Nephron progenitor cell (in vitro differentiated cells): ENCODE results near the gene KLB.

Experiments used
- DNase-seq: peaks from one replicate; pipeline ENCODE4 v3.0.0; 2021
- H3K27ac Mint-ChIP-seq: 2 replicates; pipeline ENCODE4 v1.8.0; 2021; ENCODE audit warnings: mild to moderate bottlenecking, moderate library complexity, mixed read lengths
- H3K27me3 Mint-ChIP-seq: 2 replicates; pipeline ENCODE4 v1.8.0; 2021; ENCODE audit warnings: mild to moderate bottlenecking, low read depth, mixed read lengths; ENCODE audit not compliant: poor library complexity
- H3K36me3 Mint-ChIP-seq: 2 replicates; pipeline ENCODE4 v1.8.0; 2021; ENCODE audit warnings: low read depth, mixed read lengths
- H3K4me1 Mint-ChIP-seq: 2 replicates; pipeline ENCODE4 v1.8.0; 2021; ENCODE audit warnings: mixed read lengths
- H3K4me3 Mint-ChIP-seq: 2 replicates; pipeline ENCODE4 v1.8.0; 2021; ENCODE audit warnings: mild to moderate bottlenecking, moderate library complexity, mixed read lengths
- H3K9me3 Mint-ChIP-seq: 2 replicates; pipeline ENCODE4 v1.8.0; 2021; ENCODE audit warnings: mild to moderate bottlenecking, moderate library complexity, mixed read lengths
- TF ChIP-seq, protein P1 (sequence below): fragments of 200-600 bp; sonication (generic); IDR thresholded peaks from 2 replicates; pipeline ENCODE4 v1.5.0; 2021; ENCODE audit warnings: antibody characterized with exemption

Gene KLB

DNA sequence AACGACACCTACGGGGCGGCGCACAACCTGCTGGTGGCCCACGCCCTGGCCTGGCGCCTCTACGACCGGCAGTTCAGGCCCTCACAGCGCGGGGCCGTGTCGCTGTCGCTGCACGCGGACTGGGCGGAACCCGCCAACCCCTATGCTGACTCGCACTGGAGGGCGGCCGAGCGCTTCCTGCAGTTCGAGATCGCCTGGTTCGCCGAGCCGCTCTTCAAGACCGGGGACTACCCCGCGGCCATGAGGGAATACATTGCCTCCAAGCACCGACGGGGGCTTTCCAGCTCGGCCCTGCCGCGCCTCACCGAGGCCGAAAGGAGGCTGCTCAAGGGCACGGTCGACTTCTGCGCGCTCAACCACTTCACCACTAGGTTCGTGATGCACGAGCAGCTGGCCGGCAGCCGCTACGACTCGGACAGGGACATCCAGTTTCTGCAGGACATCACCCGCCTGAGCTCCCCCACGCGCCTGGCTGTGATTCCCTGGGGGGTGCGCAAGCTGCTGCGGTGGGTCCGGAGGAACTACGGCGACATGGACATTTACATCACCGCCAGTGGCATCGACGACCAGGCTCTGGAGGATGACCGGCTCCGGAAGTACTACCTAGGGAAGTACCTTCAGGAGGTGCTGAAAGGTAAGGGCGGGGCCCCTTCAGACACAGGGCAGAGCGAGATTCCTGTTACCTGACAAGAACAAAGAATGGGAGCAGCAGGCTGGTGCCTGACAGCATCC, 40.3 kb downstream of the KLB start:
- H3K4me3 Mint-ChIP-seq = no peak overlapping the region
- H3K4me1 Mint-ChIP-seq = peaks cover 10% of the 10 kb centered on the region
- no peaks in the 10 kb centered on the region for H3K27me3 Mint-ChIP-seq
- peaks cover 11% of the 10 kb centered on the region for H3K36me3 Mint-ChIP-seq
- TF ChIP-seq, protein P1, sequence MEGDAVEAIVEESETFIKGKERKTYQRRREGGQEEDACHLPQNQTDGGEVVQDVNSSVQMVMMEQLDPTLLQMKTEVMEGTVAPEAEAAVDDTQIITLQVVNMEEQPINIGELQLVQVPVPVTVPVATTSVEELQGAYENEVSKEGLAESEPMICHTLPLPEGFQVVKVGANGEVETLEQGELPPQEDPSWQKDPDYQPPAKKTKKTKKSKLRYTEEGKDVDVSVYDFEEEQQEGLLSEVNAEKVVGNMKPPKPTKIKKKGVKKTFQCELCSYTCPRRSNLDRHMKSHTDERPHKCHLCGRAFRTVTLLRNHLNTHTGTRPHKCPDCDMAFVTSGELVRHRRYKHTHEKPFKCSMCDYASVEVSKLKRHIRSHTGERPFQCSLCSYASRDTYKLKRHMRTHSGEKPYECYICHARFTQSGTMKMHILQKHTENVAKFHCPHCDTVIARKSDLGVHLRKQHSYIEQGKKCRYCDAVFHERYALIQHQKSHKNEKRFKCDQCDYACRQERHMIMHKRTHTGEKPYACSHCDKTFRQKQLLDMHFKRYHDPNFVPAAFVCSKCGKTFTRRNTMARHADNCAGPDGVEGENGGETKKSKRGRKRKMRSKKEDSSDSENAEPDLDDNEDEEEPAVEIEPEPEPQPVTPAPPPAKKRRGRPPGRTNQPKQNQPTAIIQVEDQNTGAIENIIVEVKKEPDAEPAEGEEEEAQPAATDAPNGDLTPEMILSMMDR = no peak
- no peak overlapping the region for H3K27ac Mint-ChIP-seq
- no peaks in the 10 kb centered on the region for H3K9me3 Mint-ChIP-seq
- no peak for DNase-seq

- no peak overlapping the region for H3K4me3 Mint-ChIP-seq
- H3K4me1 Mint-ChIP-seq = peaks cover 9% of the 10 kb centered on the region
- H3K27ac Mint-ChIP-seq = peak overlapping the region; percentile 82
- no peaks in the 10 kb centered on the region for H3K9me3 Mint-ChIP-seq
- no peaks in the 10 kb centered on the region for H3K27me3 Mint-ChIP-seq
- peaks cover 45% of the 10 kb centered on the region for H3K36me3 Mint-ChIP-seq
- DNase-seq = no peak
- TF ChIP-seq, protein P1 = no peak
Measured at GRCh38 chr4:39450618-39451017, 43.9 kb downstream of the KLB start.

DNA sequence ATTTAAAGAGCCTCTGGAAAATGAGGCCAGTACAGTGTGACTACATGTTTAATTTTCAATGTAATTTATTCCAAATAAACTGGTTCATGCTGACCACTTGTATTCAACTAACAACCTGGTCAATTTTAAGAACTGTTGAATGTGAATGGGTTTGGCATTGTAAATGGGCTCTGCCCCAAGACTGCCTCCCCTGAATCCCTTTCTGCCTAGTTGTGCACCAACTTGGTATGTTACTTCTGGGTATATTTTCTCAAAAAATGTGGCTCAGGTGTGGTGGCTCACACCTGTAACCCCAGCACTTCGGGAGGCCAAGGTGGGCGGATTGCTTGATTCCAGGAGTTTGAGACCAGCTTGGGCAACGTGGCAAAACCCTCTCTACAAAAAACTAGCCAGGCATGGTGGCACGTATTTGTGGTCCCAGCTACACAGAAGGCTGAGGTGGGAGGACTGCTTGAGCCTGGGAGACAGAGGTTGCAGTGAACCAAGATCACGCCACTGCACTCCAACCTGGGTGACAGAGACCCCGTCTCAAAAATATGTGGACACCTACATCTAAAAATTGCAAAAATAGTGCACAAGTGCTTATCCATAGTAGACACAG, 44.8 kb downstream of the KLB start:
- Mint-ChIP-seq H3K4me3 (no peak overlapping the region), H3K36me3 (peaks cover 54% of the 10 kb centered on the region), H3K4me1 (peaks cover 6% of the 10 kb centered on the region), H3K9me3 (no peaks in the 10 kb centered on the region), H3K27me3 (no peaks in the 10 kb centered on the region), H3K27ac (peak overlapping the region; percentile 80)
- DNase-seq = no peak
- TF ChIP-seq, protein P1 = no peak

DNA sequence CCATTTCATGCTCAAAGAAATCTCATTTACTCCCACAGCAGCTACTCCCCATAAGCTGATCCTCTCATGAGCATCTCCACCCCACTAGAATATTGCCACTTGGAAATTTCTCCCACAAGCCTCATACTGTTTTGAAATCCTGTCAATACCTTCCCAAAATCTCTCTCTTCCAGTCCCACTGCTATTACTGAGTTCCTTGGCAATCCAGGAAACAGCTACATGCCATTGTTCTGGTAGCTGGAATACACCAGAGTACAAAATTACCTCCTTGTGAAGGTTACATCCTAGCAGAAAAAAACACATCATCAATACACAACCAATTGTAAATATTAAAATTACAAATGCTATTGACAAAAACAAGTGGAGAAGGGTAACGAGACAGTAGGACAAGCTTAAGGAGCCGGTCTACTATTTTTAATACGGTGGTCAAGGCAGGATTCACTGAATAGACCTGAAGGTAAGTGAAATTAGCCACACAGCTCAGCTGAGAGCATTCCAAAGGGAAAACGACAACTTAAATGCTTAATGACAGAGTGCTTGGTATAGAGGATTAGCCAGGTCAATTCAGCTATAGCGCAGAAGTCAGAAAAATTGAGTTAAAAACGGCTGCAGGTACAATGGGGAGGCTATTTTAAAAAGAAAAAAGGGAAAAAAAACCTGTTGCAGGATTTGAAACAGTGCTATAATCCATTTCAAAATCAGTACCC, 45.6 kb downstream of the KLB start:
- no peak for DNase-seq
- no peaks in the 10 kb centered on the region for H3K9me3 Mint-ChIP-seq
- peaks cover 62% of the 10 kb centered on the region for H3K36me3 Mint-ChIP-seq
- peaks cover 13% of the 10 kb centered on the region for H3K4me1 Mint-ChIP-seq
- TF ChIP-seq, protein P1 = no peak
- H3K4me3 Mint-ChIP-seq = no peak overlapping the region
- peak overlapping the region; percentile 75 for H3K27ac Mint-ChIP-seq
- no peaks in the 10 kb centered on the region for H3K27me3 Mint-ChIP-seq

- H3K4me3 Mint-ChIP-seq = no peak overlapping the region
- peaks cover 21% of the 10 kb centered on the region for H3K4me1 Mint-ChIP-seq
- H3K9me3 Mint-ChIP-seq = no peaks in the 10 kb centered on the region
- H3K36me3 Mint-ChIP-seq = peaks cover 69% of the 10 kb centered on the region
- peak overlapping the region; percentile 12 for H3K27ac Mint-ChIP-seq
- H3K27me3 Mint-ChIP-seq = no peaks in the 10 kb centered on the region
- DNase-seq = no peak
- TF ChIP-seq, protein P1 = no peak
Measured at GRCh38 chr4:39452860-39453587, 46.3 kb downstream of the KLB start.
